Activated CD4-positive, alpha-beta T cell treated with anti-CD3 and anti-CD28 coated beads, Interleukin-2, amount 50 U/mL, for 24 hours (primary cell): ENCODE data around the gene TRMT61A.
A peak's percentile ranks its signal among the peaks of the same experiment; 100 is the strongest.

Source experiments
- DNase-seq, 2 donors: peaks; one replicate each; pipeline ENCODE4 v3.0.0-alpha.2; 2020; ENCODE audit warnings: low read depth in 1 of 2, low spot score in 1 of 2

The TRMT61A gene

GRCh38 chr14:103561381-103562178, 32.6 kb downstream of the TRMT61A start:
- peak; percentile 30 to 32 for DNase-seq

GRCh38 chr14:103562179-103562428, 33.1 kb downstream of the TRMT61A start:
- DNase-seq, result no peak

GRCh38 chr14:103562429-103563225, 33.6 kb downstream of the TRMT61A start, which contains the start of the genes BAG5 and COA8:
Gene BAG5, minus strand, starts transcription at chr14:103562657. Its CDS starts 1,493 bp downstream, at chr14:103561164.
Gene COA8, plus strand, starts transcription at chr14:103562960. Its CDS starts 42 bp downstream, at chr14:103563002.
- peak; percentile 73 to 75 for DNase-seq

GRCh38 chr14:103563226-103563620, 34.2 kb downstream of the TRMT61A start:
- no peak for DNase-seq

GRCh38 chr14:103563844-103564505, 35.0 kb downstream of the TRMT61A start:
- no peak for DNase-seq

GRCh38 chr14:103568952-103569351, 40.0 kb downstream of the TRMT61A start:
- DNase-seq, result no peak

GRCh38 chr14:103569408-103569807, 40.4 kb downstream of the TRMT61A start:
- DNase-seq, result no peak

- DNase-seq, result no peak
Measured at GRCh38 chr14:103574104-103574503, 45.1 kb downstream of the TRMT61A start.

GRCh38 chr14:103574707-103575285, 45.8 kb downstream of the TRMT61A start:
- DNase-seq, result no peak

- DNase-seq, result no peak
Measured at GRCh38 chr14:103576371-103577024, 47.5 kb downstream of the TRMT61A start.

GRCh38 chr14:103578401-103579075, 49.5 kb downstream of the TRMT61A start:
- DNase-seq, result no peak

- DNase-seq, result no peak
Measured at GRCh38 chr14:103581206-103581605, 52.2 kb downstream of the TRMT61A start.

- no peak for DNase-seq
Measured at GRCh38 chr14:103581954-103582703, 53.1 kb downstream of the TRMT61A start.

- no peak for DNase-seq
Measured at GRCh38 chr14:103584326-103584915, 55.4 kb downstream of the TRMT61A start.
